ENCODE measurements around the gene PAX6. TPM values are rescaled to one million over a fixed set of nuclear protein-coding genes. Genes with fewer than 3 reads are reported as not detected.

The PAX6 gene
- total RNA-seq, 1 experiment from 2014 or later, result 0.43 TPM

DNA sequence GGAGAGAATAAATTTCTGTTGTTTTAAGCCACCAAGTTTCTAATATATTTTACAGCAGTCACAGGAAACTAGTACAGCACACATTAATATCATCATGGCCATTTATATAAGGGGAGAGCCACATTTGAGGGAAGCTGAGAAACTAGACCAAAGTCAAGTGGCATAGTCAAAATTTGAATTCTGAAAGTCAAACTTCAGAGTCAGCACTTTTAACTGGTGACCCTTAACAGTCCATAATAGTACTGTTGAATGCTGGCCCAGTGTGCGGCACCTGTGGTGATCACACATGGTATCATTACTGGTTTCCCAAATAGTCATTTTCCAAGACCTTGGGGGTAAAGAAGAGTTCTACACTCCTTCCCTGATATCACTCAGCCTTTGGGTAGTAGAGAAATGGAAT lies 44.3 kb upstream of the PAX6 start:
- Mint-ChIP-seq H3K27me3 (ENCODE audit: insufficient read depth, unreplicated experiment) (peaks cover 21% of the 10 kb centered on the region), H3K9me3 (ENCODE audit: unreplicated experiment) (no peaks in the 10 kb centered on the region), H3K4me3 (ENCODE audit: unreplicated experiment) (no peak overlapping the region), H3K27ac (ENCODE audit: unreplicated experiment) (no peak overlapping the region), H3K36me3 (ENCODE audit: insufficient read depth, unreplicated experiment) (no peaks in the 10 kb centered on the region), H3K4me1 (ENCODE audit: low read depth, unreplicated experiment) (no peaks in the 10 kb centered on the region)
- Histone ChIP-seq H3K27me3 (replicated peaks; ENCODE audit: control insufficient read depth, insufficient read depth, low read length) (no peaks in the 10 kb centered on the region), H3K9me3 (no peaks in the 10 kb centered on the region), H3K36me3 (ENCODE audit: control insufficient read depth, insufficient read depth, low read length) (no peaks in the 10 kb centered on the region), H3K4me1 (no peaks in the 10 kb centered on the region), H3K4me3 (ENCODE audit: low read depth, low read length) (no peak overlapping the region)
- CTCF ChIA-PET, result no interaction called here
- TF ChIP-seq, protein P1, sequence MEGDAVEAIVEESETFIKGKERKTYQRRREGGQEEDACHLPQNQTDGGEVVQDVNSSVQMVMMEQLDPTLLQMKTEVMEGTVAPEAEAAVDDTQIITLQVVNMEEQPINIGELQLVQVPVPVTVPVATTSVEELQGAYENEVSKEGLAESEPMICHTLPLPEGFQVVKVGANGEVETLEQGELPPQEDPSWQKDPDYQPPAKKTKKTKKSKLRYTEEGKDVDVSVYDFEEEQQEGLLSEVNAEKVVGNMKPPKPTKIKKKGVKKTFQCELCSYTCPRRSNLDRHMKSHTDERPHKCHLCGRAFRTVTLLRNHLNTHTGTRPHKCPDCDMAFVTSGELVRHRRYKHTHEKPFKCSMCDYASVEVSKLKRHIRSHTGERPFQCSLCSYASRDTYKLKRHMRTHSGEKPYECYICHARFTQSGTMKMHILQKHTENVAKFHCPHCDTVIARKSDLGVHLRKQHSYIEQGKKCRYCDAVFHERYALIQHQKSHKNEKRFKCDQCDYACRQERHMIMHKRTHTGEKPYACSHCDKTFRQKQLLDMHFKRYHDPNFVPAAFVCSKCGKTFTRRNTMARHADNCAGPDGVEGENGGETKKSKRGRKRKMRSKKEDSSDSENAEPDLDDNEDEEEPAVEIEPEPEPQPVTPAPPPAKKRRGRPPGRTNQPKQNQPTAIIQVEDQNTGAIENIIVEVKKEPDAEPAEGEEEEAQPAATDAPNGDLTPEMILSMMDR (IDR thresholded peaks at IDR 0.05; ENCODE audit: insufficient read depth in 1 of 2, low read depth in 1 of 2, low read length in 1 of 2, severe bottlenecking in 1 of 2, unreplicated experiment in 1 of 2), result no peak
- no TSS peak for BruUV-seq (replicated peaks)
- intact Hi-C loops (cut with micrococcal nuclease; ENCODE audit: unreplicated experiment), result no loop called here
- DNase-seq, result no peak
- POLR2A ChIA-PET, result no interaction called here

GRCh38 chr11:31850365-31850764 lies 39.2 kb upstream of the PAX6 start:
- Histone ChIP-seq H3K9me3 (no peaks in the 10 kb centered on the region), H3K4me1 (no peaks in the 10 kb centered on the region), H3K27me3 (replicated peaks; ENCODE audit: control insufficient read depth, insufficient read depth, low read length) (no peaks in the 10 kb centered on the region), H3K36me3 (ENCODE audit: control insufficient read depth, insufficient read depth, low read length) (no peaks in the 10 kb centered on the region), H3K4me3 (ENCODE audit: low read depth, low read length) (no peak overlapping the region)
- H3K36me3 Mint-ChIP-seq (ENCODE audit: insufficient read depth, unreplicated experiment), result no peaks in the 10 kb centered on the region
- ChIA-PET CTCF (no interaction called here), POLR2A (no interaction called here)
- intact Hi-C loops (cut with micrococcal nuclease; ENCODE audit: unreplicated experiment), result no loop called here
- H3K9me3 Mint-ChIP-seq (ENCODE audit: unreplicated experiment), result no peaks in the 10 kb centered on the region
- H3K4me3 Mint-ChIP-seq (ENCODE audit: unreplicated experiment), result no peak overlapping the region
- H3K27ac Mint-ChIP-seq (ENCODE audit: unreplicated experiment), result no peak overlapping the region
- no peak for DNase-seq
- TF ChIP-seq, protein P1 (IDR thresholded peaks at IDR 0.05; ENCODE audit: insufficient read depth in 1 of 2, low read depth in 1 of 2, low read length in 1 of 2, severe bottlenecking in 1 of 2, unreplicated experiment in 1 of 2), result no peak
- H3K4me1 Mint-ChIP-seq (ENCODE audit: low read depth, unreplicated experiment), result no peaks in the 10 kb centered on the region
- H3K27me3 Mint-ChIP-seq (ENCODE audit: insufficient read depth, unreplicated experiment), result peaks cover 11% of the 10 kb centered on the region
- no TSS peak for BruUV-seq (replicated peaks)

DNA sequence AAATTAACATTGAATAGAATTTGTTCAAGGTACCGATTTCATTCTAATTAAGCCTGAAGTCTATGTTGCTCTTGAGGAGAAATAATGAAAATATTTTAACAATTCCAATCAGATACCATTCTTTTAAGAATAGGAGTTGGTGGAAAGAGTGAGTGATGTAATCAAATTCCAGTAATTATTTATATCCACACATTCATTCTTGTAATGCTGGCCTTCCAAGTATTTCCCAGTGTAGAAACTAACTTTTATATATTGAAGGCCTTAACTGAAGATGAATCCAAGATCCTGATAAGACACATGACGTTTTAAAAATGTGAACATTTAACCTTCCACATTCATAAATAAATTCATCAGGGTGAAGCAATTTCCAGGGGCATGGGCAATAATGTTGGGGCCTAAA lies 36.6 kb upstream of the PAX6 start:
- Mint-ChIP-seq H3K36me3 (ENCODE audit: insufficient read depth, unreplicated experiment) (no peaks in the 10 kb centered on the region), H3K4me1 (ENCODE audit: low read depth, unreplicated experiment) (no peaks in the 10 kb centered on the region), H3K9me3 (ENCODE audit: unreplicated experiment) (no peaks in the 10 kb centered on the region), H3K4me3 (ENCODE audit: unreplicated experiment) (no peak overlapping the region), H3K27me3 (ENCODE audit: insufficient read depth, unreplicated experiment) (peaks cover 12% of the 10 kb centered on the region), H3K27ac (ENCODE audit: unreplicated experiment) (no peak overlapping the region)
- TF ChIP-seq, protein P1 (IDR thresholded peaks at IDR 0.05; ENCODE audit: insufficient read depth in 1 of 2, low read depth in 1 of 2, low read length in 1 of 2, severe bottlenecking in 1 of 2, unreplicated experiment in 1 of 2), result no peak
- H3K27me3 ChIP-seq (replicated peaks; ENCODE audit: control insufficient read depth, insufficient read depth, low read length), result no peaks in the 10 kb centered on the region
- H3K4me3 ChIP-seq (ENCODE audit: low read depth, low read length), result no peak overlapping the region
- POLR2A ChIA-PET, result no interaction called here
- DNase-seq, result no peak
- no peaks in the 10 kb centered on the region for H3K4me1 ChIP-seq
- CTCF ChIA-PET, result no interaction called here
- intact Hi-C loops (cut with micrococcal nuclease; ENCODE audit: unreplicated experiment), result no loop called here
- no peaks in the 10 kb centered on the region for H3K36me3 ChIP-seq (ENCODE audit: control insufficient read depth, insufficient read depth, low read length)
- no peaks in the 10 kb centered on the region for H3K9me3 ChIP-seq
- BruUV-seq (replicated peaks), result no TSS peak
